T47D (cell line): Measurements from ENCODE around the gene CD86.

Source experiments
- DNase-seq, 2 experiments: peaks; one replicate each; pipeline versions ENCODE4 v3.0.0 to v3.0.0-alpha.2; 2011 to 2012; ENCODE audit warnings: low read depth in 1 of 2, low spot score in 1 of 2
- JUND ChIP-seq: IDR thresholded peaks from 2 replicates; pipeline ENCODE4 v1.6.1; 2012; ENCODE audit warnings: low read depth
- in situ Hi-C: cut with HindIII; loops from 2 replicates; pipeline ENCODE4 v1.10.0; 2016; ENCODE audit warnings: low sequenced_read_pairs, low pct_unique_long_range_greater_than_20kb

The CD86 gene

GRCh38 chr3:122167630-122168029 lies 112.5 kb downstream of the CD86 start:
- TF ChIP-seq JUND = no peak
- in situ Hi-C loops = no loop called here
- no peak for DNase-seq

GRCh38 chr3:122168044-122168443 lies 112.9 kb downstream of the CD86 start:
- in situ Hi-C loops = no loop called here
- no peak for DNase-seq
- no peak for TF ChIP-seq JUND

- TF ChIP-seq JUND = no peak
- DNase-seq = no peak
- in situ Hi-C loops = no loop called here
Measured at GRCh38 chr3:122169911-122170310, 114.7 kb downstream of the CD86 start.
